Hematopoietic multipotent progenitor cell treated with erythropoietin and hydrocortisone succinate and interleukin-3 and kit ligand, for 6 days (in vitro differentiated cells): ENCODE results near the gene FBXW4.
A peak's percentile ranks its signal among the peaks of the same experiment; 100 is the strongest.

Experiments
- DNase-seq: peaks from one replicate; pipeline ENCODE4 v3.0.0-alpha.2; 2015

FBXW4 gene

GRCh38 chr10:101694674-101695403, at the start of gene FBXW4:
TSS of gene FBXW4 (minus strand) at chr10:101695170. CDS start at chr10:101695105, 65 bp downstream.
- DNase-seq = peak; percentile 69

GRCh38 chr10:101744267-101744666, 49.3 kb upstream of the FBXW4 start:
- no peak for DNase-seq

- DNase-seq = no peak
Measured at GRCh38 chr10:101741938-101742337, 47.0 kb upstream of the FBXW4 start.

GRCh38 chr10:101736666-101737065, 41.7 kb upstream of the FBXW4 start:
- DNase-seq = no peak

GRCh38 chr10:101732096-101732495, 37.1 kb upstream of the FBXW4 start:
- DNase-seq = no peak

- DNase-seq = no peak
Measured at GRCh38 chr10:101726115-101726387, 31.1 kb upstream of the FBXW4 start.

GRCh38 chr10:101725296-101726114, 30.5 kb upstream of the FBXW4 start:
- DNase-seq = no peak

GRCh38 chr10:101724446-101724845, 29.5 kb upstream of the FBXW4 start:
- no peak for DNase-seq

GRCh38 chr10:101723176-101723575, 28.2 kb upstream of the FBXW4 start:
- DNase-seq = no peak

- no peak for DNase-seq
Measured at GRCh38 chr10:101721806-101722205, 26.8 kb upstream of the FBXW4 start.

- DNase-seq = no peak
Measured at GRCh38 chr10:101720606-101721230, 25.7 kb upstream of the FBXW4 start.

GRCh38 chr10:101718690-101719275, 23.8 kb upstream of the FBXW4 start:
- DNase-seq = no peak

- DNase-seq = no peak
Measured at GRCh38 chr10:101716891-101717659, 22.1 kb upstream of the FBXW4 start.

GRCh38 chr10:101712997-101713396, 18.0 kb upstream of the FBXW4 start:
- DNase-seq = no peak

GRCh38 chr10:101710793-101711192, 15.8 kb upstream of the FBXW4 start:
- no peak for DNase-seq

- DNase-seq = peak; percentile 36
Measured at GRCh38 chr10:101710059-101710695, 15.2 kb upstream of the FBXW4 start.

GRCh38 chr10:101709359-101710058, 14.5 kb upstream of the FBXW4 start:
- no peak for DNase-seq

- DNase-seq = peak; percentile 13
Measured at GRCh38 chr10:101708870-101709269, 13.9 kb upstream of the FBXW4 start.

GRCh38 chr10:101708073-101708472, 13.1 kb upstream of the FBXW4 start:
- no peak for DNase-seq

- DNase-seq = no peak
Measured at GRCh38 chr10:101704331-101704730, 9.4 kb upstream of the FBXW4 start.

- no peak for DNase-seq
Measured at GRCh38 chr10:101696632-101697031, 1.7 kb upstream of the FBXW4 start.
